ENCODE results near the gene NEMP2. TPM values are rescaled to one million over a fixed set of nuclear protein-coding genes. Genes with fewer than 3 reads are reported as not detected.

NEMP2 gene
- total RNA-seq, 4 donors from 2014 or later: 1.1 to 1.7 (median 1.6) TPM

DNA sequence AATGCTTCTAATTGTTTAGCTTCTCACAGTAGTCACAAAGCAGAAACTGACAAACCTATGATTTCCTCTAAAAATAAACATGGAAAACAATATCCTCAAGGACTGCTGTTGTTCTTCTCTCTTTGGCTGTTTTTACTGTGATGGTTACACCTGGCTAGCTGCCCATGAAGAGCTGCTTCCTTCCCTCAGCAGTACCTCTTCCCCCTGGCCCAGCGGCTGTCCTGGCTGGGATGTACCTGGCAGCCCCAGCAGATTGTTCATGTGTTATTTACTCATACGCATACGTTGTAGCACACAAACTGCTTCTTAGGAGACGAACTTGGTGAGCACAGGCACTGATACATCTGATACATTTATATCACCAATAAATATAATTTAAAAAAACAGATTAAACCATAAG, 27.4 kb downstream of the NEMP2 start:
- TF ChIP-seq POLR2A (IDR thresholded peaks at IDR 0.05) (no peak), CTCF (IDR thresholded peaks at IDR 0.05) (no peak)

DNA sequence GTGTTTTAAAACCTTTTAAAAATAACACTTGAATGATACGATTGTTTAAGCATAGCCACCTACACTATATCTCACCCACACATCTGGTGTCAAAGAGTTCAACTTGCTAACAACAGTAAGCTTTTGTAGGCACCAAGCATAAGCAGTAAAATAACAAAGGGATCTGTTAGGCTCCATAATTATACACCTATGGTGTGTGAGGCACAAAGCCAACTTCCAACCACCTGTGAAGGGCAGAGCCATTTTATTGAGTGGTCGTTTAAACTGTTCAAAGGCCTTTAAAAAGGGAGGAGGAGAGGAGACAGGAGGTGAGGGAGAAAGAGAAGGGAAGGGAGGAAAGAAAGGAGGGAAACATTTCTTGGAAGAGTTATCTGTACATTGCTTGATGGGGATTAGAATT, 27.9 kb downstream of the NEMP2 start:
- 47 to 51% methylated on average over 2 of the region's 2 CpGs for WGBS, 2 donors
- intact Hi-C loops (cut with DNase I; ENCODE audit: low total_unique reads): no loop called here
- no peak overlapping the region for H3K4me3 ChIP-seq (ENCODE audit: low read depth, poor library complexity, severe bottlenecking)

More for the DNA sequence above, 27.4 kb downstream of the NEMP2 start:
- DNase-seq (ENCODE audit: low spot score in 2 of 2): peak in 1 of 2 donors; percentile 31
- no peak overlapping the region for H3K4me3 ChIP-seq (ENCODE audit: low read depth, poor library complexity, severe bottlenecking)
- intact Hi-C loops (cut with DNase I; ENCODE audit: low total_unique reads): no loop called here
- 39 to 50% methylated on average over 4 of the region's 4 CpGs for WGBS, 2 donors

DNA sequence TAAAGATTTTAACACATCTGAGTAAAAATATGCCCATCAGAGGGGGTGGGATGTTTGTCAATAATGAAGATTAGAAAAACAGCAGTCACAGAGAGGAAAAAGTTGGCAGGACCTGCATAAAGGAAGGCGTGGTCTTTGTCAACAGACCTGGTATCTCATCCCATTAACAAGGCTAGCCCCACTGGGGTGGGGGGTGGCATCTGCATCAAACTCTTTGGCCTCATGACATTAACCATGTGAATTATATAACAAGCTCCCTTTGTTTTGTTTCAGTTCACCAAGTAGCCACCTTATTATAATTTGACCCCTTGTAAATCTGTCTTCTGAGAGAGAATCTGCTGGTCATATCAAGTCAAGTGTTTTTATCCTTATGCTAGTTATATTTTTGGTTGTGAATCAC, 28.8 kb downstream of the NEMP2 start:
- no peak overlapping the region for H3K4me3 ChIP-seq (ENCODE audit: low read depth, poor library complexity, severe bottlenecking)
- WGBS, 2 donors: 87 to 92% methylated on average over 1 of the region's 1 CpG
- no peak for TF ChIP-seq POLR2A (IDR thresholded peaks at IDR 0.05)
- no peak for TF ChIP-seq CTCF (IDR thresholded peaks at IDR 0.05)
- intact Hi-C loops (cut with DNase I; ENCODE audit: low total_unique reads): no loop called here
- DNase-seq (ENCODE audit: low spot score in 2 of 2): no peak

More for the DNA sequence above, 27.9 kb downstream of the NEMP2 start:
- no peak for TF ChIP-seq CTCF (IDR thresholded peaks at IDR 0.05)
- no peak for TF ChIP-seq POLR2A (IDR thresholded peaks at IDR 0.05)
- DNase-seq (ENCODE audit: low spot score in 2 of 2): no peak

DNA sequence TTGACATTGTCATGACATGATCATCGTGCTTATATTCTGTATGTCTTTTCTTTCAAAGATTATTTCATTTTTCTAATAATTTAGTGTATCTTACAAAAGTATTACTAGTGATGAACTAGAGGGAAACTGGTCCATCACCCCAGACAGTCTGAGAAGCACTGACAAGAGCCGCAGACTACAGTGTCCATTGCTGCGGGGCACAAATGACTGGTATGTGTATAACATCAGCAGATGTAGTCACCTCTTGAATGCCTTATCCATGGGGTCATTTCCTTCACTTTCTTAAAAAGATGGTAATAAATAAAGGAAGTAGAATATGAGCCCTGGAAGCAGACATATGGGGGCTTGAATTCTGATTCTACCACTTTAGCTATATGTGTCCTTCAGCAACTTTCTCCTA, 29.6 kb downstream of the NEMP2 start:
- TF ChIP-seq CTCF (IDR thresholded peaks at IDR 0.05) (no peak), POLR2A (IDR thresholded peaks at IDR 0.05) (no peak)
- intact Hi-C loops (cut with DNase I; ENCODE audit: low total_unique reads): no loop called here
- WGBS, 2 donors: 93 to 94% methylated on average over 3 of the region's 3 CpGs
- H3K4me3 ChIP-seq (ENCODE audit: low read depth, poor library complexity, severe bottlenecking): no peak overlapping the region
- no peak for DNase-seq (ENCODE audit: low spot score in 2 of 2)

DNA sequence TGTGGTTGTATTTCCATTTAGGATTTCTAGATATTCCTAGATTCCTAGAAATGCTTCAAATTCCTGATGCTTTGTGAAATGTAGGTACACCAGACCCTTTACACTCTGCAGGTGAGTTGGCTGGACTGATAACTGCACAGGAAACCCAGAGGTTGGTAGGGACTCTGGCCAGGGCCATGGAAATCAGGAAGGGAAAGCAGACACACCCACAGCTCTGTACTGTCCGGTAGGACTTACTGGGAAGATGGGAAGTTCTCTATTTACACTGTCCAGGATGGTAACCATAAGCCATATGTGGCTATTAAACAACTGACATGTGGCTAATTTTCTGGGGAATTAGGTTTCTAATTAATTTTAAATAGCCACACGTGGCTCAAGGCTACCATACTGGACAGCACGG, 31.4 kb downstream of the NEMP2 start:
- WGBS, 2 donors: 84 to 91% methylated on average over 3 of the region's 3 CpGs
- no peak for TF ChIP-seq POLR2A (IDR thresholded peaks at IDR 0.05)
- TF ChIP-seq CTCF (IDR thresholded peaks at IDR 0.05): no peak
- no peak overlapping the region for H3K4me3 ChIP-seq (ENCODE audit: low read depth, poor library complexity, severe bottlenecking)
- intact Hi-C loops (cut with DNase I; ENCODE audit: low total_unique reads): no loop called here
- DNase-seq (ENCODE audit: low spot score in 2 of 2): no peak

DNA sequence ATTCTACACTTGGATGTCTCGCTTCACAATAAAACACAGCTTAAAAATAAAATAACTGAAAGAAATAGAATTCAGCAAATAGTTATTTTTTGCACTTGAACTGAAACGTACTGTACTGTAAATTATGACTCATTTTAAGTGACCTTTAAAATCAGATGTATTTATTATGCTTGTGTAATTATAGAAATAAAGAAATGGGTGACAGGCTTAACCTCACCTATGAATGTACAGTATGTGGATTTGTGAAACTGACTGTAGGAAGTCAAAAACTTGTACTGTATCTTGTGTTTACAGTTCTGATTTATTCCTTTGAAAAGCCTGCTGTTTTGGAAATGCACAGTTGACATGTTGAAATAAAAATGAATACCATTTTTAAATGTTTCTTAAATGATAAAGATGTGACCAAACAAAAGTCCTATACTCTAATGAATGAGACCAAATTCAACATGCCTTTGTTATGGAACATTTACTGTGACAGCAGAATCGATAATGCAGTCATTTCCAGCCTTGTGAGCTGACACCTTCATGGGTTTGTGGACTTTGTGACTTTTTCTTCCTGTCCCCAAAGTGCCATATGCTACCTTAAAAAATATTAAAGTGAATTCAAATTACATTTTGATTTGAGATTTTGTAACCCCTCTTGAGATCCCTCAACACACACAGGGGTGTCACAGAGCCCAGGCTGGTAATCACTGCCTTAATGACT, 32.7 kb downstream of the NEMP2 start:
- intact Hi-C loops (cut with DNase I; ENCODE audit: low total_unique reads): no loop called here
- no peak for DNase-seq (ENCODE audit: low spot score in 2 of 2)
- 68 to 73% methylated on average over 3 of the region's 3 CpGs for WGBS, 2 donors
- no peak overlapping the region for H3K4me3 ChIP-seq (ENCODE audit: low read depth, poor library complexity, severe bottlenecking)
- TF ChIP-seq CTCF (IDR thresholded peaks at IDR 0.05): no peak
- TF ChIP-seq POLR2A (IDR thresholded peaks at IDR 0.05): no peak

Data from lower leg skin (tissue), 4 donors.